Middle frontal gyrus (tissue), 1 donor: ENCODE results near the gene C8B.

Source experiments
- DNase-seq: peaks from one replicate; pipeline ENCODE4 v3.0.0-alpha.2; 2015; ENCODE audit warnings: low spot score; ENCODE audit errors: extremely low spot score

C8B gene

DNA sequence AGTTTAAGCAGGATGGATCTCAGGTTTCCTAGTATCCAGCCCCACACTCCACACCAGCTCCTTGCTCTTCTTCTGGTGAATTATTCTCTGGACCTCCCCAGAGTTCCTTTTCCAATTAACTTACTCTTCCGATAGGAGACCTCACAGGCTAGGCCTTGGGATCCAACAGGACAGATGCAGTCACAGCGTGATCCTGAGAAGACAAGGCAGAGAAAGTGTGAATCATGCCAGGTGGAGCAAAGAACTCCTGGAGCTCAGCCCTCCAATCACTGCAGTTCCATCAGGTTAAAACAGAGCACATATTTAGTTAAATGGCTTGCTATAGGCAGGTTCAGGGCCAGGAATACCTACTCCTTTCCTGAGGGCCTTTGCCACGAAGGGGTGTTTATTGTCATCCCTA, 34.1 kb downstream of the C8B start:
- DNase-seq: no peak

GRCh38 chr1:56931211-56931610, 34.6 kb downstream of the C8B start:
- no peak for DNase-seq

GRCh38 chr1:56929492-56929891, 36.3 kb downstream of the C8B start:
- no peak for DNase-seq

- no peak for DNase-seq
Measured at GRCh38 chr1:56927986-56928385, 37.8 kb downstream of the C8B start.

DNA sequence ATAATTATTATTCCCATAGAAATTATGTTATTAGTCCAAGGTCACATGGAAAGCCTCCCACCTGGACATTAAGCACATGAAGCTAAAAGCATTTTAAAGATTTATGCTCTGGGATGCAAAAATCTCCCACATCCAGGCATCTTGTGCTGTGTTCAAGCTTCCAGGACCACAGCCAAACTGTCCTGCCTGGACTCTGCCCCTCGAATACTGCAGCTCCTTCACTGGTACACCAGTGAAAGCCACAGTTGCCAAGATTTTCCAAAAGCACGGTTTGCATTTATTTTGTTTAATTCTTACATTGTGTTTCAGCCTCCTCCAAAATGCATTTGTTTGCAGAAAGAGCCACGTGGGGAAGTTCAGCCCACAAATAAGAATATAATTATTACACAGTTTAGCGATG, 38.6 kb downstream of the C8B start:
- no peak for DNase-seq

GRCh38 chr1:56925193-56925592, 40.6 kb downstream of the C8B start:
- no peak for DNase-seq

GRCh38 chr1:56924116-56924515, 41.7 kb downstream of the C8B start:
- DNase-seq: no peak

GRCh38 chr1:56923201-56923600, 42.6 kb downstream of the C8B start:
- DNase-seq: no peak

GRCh38 chr1:56922507-56922906, 43.3 kb downstream of the C8B start:
- no peak for DNase-seq

DNA sequence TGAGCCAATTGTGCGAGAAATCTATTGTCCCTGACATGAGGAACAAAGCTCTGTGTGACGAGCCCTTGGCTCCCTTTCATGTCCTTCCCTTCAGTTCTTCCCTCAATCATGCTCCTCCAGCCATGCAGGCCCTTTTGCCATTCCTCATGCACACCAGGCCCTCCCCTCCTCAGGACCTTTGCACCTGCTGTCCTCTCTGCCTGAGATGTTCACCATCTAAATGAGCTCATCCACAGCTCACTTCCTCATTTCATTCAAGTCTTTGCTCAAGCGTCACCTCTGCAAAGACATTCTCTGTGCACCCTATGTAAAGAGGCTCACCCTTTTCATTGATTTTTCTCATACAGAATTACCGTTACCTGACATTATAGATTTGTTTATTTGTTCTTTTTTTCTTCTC, 43.7 kb downstream of the C8B start:
- DNase-seq: no peak

DNA sequence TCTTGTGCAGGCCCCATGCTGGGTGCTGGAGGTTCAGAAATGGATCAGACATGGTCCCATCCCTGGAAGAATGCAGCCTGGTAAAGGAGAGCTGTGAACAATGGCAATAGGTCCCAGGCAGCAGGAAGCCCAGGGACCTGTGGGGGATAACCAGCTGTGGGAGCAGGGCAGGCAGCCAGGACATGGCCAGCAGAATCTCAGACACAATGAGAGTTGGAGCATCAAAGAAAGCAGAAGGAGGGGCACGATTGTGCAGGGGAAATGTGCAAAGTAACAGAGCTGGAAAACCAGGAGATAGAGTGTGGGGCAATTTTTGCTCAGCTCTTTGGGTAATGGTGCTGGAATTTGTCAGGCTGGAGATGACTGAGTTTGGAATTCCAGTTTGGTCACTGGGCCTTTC, 44.3 kb downstream of the C8B start:
- no peak for DNase-seq

DNA sequence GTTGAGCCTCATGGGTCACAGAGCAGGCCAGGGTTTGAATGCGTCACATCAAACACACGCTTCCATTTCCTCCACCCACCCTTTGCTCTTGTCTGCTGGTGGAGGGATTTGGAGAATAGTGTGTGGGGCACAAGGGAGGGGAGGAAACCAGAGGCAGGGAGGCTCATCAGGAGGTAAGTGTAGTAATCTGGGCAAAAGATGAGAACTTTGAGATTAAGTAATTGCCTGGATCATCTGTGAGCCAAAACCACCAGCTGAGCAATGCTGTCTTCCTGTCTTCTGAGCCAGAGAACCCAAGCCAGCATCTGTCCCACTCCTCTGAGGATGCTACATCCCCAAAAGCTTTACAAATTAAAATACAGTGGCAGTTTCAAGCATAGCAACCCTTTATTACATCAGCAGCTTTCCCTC, 45.2 kb downstream of the C8B start:
- no peak for DNase-seq

DNA sequence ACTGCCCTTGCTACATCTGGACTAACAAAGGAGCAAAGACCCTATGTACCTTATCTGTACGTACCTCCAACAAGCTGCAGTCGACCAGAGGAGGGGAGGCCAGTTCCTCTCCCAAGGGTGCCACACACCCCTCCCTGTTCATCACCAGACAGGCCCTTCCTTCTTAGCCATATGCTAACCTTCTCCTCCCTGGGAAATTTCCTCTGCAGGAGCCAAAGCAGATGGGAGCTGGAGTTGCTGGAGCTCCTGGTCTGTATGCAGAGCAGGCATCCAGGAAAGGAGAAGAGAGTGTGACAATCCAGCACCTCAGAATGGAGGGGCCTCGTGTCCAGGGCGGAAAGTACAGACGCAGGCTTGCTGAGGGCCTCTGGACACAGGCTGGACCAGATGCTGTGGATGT, 48.5 kb downstream of the C8B start:
- DNase-seq: no peak

GRCh38 chr1:56916630-56917029, 49.2 kb downstream of the C8B start:
- DNase-seq: no peak

DNA sequence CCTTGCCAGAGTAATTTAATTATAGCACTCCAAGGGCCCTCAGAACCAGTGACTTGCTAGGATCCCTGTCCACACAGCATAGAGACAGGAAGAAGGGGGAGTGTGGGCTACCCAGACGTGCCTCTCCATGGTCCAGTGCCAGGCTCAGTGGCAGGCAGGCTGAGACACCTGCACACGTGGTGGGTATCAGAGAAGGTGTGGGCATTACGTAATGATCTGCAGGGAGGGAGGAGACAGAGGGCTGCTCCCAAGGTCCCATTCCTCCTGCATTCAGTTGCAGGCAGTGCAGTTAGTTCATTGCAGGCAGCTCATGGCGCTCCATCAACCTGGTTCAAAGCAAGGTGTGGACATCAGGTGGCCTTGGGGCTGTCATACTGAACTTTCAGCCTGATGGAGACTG, 49.9 kb downstream of the C8B start:
- DNase-seq: no peak

GRCh38 chr1:56912325-56912724, 53.5 kb downstream of the C8B start:
- no peak for DNase-seq

- no peak for DNase-seq
Measured at GRCh38 chr1:56911098-56911938, 54.5 kb downstream of the C8B start.

GRCh38 chr1:56910441-56910985, 55.3 kb downstream of the C8B start:
- no peak for DNase-seq

DNA sequence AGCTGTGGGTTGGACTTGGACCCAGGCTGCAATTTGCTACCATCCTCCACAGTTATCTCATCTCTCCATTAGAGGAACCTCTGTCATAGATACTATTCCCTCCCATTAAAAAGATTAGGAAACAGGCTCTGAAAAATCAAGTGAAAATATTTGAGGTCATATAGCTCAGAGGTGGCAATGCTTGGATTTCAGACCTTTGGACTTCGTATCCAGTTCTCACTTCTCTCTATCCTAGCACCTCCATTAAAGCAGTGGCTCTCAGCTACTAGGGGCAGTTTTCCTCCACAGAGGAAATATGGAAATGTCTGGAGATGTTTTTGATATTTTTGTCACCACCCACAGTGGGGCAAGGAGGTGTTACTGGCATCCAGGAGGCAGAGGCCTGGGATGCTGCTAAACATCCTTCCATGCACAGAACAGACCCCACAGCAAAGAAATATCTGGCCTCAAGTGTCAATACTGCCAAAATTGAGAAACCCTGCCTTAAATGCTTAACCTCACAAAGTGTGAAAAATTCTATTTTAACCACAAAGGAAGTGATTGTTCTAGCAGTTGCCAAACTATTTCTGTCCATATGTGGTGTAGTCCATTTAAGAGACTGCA, 57.1 kb downstream of the C8B start:
- DNase-seq: no peak

DNA sequence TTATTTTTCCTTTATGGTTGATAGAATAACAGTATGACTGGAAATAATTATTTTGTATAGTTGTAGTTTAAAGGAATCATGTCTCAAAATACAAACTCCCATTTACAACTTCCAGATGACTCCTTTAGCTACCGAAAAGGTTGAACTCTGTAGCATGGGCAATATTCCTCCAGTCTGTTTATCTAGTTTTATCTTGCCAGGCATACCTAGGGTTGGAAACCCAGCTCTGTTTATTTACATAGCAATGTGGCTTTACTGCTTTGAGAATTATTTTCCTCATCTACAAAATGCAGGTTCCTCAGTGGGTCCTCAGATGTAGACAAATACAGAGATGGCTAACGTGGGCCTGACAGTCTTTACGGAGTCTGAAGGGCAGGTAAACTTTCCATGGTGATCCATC, 60.1 kb downstream of the C8B start:
- DNase-seq: no peak

DNA sequence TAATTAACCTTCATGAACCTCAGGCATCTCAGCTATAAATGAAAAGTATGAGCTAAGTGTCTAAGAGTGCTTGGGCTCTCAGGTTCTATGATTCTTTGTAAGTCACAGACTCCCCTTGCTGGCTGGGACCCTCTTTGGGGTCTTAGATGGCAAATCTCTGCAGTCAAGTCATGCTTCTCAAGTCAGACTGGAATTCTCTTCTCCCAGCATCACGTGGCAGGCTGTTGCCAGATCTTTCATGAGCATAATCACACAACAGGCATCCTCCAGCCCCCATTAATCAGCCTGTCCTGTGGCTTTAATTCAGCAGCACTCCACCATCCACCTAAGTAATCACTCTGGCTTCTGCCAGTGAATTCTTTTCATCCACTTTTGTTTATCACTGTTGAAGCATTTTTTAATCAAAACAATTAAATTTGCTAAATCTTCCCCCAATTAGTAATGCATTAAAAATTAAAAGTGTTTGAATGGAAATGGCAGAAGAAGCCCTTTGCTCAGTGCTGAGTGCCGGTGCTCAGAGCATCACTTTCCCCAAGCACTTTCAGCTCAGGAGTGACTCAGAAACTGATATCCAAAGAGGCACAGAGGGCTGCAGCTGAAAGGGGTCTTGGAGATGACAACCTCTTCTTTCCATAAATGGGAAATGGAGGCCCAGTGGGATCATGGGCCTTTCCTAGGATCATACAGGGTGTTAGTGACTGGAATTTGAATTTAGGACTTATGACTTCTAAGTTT, 61.0 kb downstream of the C8B start:
- no peak for DNase-seq

- no peak for DNase-seq
Measured at GRCh38 chr1:56903778-56904177, 62.0 kb downstream of the C8B start.
